DLD1 (cell line): Measurements from ENCODE around the gene TRERF1.

Experiments used
- in situ Hi-C: cut with HindIII; loops from 2 replicates; pipeline ENCODE4 v1.10.0; 2017; ENCODE audit warnings: low sequenced_read_pairs

TRERF1 gene

DNA sequence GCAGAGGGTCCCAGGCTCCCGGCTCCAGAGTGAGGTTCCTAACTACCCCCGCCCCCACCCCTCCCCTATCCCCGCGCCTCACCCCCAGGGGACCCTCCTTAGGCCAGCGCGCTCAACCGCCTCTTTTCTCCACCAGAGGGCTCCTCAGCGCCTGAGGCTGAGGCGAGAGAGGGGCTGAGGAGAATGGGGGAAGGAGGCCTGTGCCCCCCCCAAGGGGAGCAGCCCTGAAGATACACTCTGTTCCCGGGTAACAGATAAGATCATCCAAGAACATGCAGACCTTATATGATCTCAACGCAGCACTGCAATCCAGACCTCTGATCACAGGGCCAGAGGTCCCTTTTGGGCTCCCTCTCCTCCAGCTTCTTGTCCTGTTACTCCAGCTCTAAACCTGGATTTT lies 190.8 kb downstream of the TRERF1 start:
- in situ Hi-C loops = no loop called here

DNA sequence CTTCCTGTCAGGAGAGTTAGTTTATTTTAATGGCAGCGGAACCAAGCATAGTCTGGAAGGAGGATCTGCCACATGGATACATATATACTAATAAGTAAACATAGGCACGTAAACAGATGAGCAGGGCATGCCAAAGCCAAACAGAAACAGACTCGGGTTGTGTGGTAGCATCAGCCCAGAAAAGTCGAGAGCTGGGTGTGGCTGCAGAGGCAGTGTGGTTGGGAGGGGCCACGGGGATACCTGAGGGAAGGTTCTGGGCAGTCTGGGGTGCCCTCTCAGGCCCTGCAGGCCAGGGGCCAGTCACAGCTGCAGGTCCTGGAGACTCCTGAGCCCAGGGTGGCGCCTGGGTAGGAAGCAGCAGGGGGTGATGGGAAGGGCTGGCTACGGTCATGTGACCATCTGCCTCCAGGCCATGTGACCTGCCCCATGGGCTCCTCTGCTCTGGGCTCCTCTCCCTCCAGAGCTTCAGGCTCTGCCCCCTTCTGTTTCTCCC lies 191.3 kb downstream of the TRERF1 start:
- in situ Hi-C loops = no loop called here

DNA sequence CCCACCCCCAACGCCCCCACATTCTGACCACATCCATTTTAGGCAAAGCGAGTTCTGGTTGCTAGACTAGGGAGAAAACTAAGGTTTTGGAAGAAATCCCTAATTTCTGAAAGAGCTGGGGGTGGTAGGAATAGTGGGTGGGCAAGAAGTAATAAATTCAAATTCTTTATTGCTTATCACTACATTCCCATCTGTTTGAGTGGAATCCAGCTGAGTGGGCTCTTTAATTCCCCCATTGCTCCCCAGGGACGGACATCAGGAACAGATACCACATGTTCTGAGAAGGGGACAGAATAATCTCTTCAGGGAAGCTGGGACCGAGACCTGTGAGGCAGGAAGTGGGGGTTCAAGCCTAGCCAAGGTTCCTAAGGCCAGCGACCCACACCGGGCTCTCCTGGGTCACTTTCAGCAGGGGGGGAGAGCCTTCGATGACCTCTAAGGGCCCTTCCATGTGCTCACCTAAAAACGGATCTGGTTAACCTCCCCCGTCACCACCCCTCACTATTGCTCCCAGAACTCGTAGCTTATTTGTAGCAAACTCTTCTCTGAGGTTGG lies 191.8 kb downstream of the TRERF1 start:
- in situ Hi-C loops = no loop called here

DNA sequence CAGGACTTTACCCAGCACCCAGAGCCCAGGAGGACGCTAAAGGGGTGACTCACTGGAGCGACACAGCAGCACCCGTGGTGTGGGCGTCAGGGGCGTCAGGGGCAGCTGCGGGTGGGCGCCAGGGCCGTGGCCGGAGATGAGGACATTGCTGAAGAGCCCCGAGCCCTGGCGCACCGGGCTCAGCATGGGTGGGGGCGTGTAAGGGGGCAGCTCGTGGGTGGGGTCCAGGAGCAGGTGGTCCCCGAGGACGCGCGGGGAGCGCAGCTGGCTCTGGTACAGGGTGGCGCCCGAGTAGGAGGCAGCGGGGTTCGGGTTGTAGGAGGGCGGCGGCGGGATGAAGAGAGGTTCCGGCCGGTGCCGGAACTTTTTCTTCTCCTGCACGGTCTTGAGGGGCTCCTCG lies 192.4 kb downstream of the TRERF1 start:
- in situ Hi-C loops = no loop called here

DNA sequence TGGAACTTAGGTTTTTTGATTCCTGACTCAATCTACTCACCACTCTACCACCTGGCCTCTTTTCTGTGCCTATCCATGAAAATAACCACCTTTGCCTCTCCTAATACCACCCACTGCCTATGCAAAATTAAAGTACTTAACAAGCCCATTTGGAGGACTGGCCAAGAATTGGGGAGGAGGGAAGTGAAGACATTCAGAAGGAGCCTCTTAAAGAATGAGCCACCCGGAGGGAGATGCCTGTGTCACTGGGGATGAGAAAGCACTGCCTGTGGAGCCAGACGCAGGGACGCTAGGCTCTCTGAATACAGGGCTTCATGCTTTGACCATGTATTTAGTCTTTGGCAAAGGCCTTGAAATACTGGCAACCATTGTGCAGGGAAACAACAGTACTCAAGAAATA lies 194.1 kb downstream of the TRERF1 start:
- in situ Hi-C loops = no loop called here

DNA sequence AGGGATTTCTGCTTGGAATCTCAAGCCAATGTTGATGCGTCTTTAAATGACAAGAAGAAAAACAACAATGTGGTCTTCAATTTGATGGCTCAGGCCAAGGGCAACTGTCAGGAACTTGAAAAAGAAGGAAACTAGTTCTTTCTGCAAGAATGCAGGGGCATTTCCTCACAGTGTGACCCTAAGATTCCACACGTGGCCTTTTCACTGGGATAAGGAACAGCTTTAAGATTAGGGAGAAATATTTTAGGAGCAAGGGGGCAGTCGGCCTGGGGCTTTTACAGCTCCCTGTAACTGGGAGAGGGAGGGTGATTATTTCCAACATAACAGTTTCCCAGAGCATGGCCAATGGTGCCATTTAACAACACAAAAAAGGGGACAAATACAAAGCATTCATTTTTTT lies 194.7 kb downstream of the TRERF1 start:
- in situ Hi-C loops = no loop called here

DNA sequence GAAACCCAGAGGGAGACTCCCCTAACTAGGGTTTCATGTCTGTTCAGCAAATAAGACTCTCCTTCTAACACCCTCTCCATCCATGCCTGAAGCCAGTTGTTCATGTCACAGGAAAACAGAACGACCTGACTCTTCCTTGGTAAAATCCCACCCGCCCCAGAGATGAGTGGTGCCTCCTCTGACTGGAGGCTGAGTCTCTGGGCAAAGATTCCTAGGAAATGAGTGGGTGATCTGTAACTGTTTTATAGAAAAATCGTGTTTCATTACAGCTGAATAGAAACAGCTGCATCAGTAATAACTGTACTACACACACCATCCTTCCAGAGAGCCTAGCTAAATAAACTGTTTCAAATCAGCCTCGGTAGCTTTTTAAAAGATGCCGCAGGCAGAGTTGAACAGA lies 196.7 kb downstream of the TRERF1 start:
- in situ Hi-C loops = no loop called here

DNA sequence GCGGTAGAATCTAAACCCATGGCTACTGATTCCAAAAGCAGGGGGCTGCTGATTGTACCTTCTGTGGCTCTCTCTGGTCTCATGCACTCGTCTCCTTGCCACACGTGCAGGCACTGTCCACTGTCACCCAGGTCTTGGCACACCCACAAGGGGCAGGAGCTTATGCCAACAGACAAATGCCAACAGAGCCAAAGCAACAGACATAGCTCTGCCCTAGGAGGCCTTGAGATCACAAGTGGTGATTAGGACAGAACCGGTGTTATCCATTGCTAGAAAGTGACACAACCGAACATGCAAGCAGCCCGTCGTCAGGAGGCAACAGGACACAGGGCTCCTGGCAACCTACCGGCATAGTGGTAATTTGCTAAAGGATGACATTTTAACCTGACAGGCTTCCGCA lies 197.2 kb downstream of the TRERF1 start:
- in situ Hi-C loops = no loop called here

DNA sequence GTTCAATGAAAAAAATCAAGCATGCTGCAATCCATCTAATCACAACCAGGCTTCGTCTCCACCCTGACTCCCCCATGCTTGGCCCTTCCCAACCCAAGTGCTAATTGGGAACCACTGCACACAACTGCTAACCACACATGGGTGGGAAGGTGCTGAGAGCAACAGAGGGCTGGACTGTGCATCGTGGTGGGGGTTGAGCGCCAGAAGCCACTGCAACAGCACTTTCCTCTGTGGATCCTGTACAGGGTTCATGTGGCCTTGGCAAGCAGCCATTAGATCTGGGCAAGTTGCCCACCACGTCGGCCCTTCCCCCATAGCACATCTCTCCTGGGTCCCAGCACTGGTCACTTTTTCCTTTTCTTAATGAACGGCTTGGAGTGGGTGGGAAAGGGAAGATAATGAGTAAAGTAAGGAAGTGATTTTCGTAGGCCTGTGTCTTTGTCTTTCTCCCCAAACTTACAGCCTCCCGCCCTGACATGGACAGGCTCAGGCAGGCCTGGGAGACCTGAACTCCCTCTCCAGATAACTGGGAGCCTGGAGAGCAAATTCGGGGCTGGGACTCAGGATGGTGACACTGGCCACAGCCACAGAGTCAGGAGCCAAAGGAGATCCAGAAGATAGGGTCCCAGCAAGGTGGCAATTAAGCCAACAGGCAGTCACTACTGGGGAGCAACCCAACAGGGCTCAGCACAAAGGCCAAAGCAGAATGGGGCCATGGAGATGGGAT lies 199.7 kb downstream of the TRERF1 start:
- in situ Hi-C loops = no loop called here

DNA sequence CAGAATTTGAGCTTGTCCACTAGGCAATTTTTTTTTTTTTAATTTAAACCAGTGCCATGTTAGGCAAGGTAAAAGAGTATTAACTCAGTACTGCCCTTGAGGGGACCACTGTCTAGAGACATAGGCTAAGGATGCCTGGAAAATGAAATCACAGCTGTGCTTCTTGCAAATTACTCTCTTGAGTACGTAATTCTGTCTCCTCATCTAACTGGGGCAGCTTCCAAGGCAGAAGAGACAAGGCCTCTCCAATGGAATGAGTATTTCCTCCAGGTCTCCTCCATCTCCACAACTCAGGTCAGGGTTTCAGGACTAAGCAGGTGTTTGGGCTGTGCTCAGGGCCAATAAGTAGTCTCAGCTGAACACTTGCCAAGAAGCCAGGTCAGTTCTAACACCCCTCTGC lies 200.2 kb downstream of the TRERF1 start:
- in situ Hi-C loops = no loop called here

DNA sequence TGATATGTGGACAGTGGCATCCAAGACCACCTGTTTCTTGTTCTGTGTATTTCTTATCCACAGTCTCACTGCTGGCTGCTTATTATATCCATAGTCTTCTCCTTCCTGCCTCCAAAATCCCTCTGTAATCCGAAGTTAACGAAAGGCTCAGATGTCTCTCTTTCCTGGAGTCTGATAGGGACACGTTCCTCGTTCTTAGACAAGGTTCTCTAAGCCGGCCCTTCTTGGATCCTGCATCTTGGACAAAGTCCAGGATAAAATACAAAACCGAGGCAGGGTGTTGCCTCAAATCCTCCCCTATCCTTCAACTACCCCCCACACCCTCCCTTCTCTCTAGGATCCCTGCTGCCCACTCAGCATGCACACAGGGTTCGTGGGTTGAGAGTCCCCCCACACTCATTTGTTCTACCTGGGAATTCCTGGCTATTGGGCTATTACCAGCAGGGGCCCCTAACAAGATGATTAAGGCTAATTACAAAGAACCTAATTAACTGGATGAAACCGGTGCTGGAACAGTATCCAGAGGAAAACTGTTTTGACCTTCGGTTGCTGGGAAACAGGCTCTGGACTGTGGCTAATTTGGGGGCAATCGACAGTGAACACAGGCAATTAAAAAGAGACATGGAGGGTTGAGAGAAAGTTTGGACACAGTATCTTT lies 201.3 kb downstream of the TRERF1 start:
- in situ Hi-C loops = no loop called here

DNA sequence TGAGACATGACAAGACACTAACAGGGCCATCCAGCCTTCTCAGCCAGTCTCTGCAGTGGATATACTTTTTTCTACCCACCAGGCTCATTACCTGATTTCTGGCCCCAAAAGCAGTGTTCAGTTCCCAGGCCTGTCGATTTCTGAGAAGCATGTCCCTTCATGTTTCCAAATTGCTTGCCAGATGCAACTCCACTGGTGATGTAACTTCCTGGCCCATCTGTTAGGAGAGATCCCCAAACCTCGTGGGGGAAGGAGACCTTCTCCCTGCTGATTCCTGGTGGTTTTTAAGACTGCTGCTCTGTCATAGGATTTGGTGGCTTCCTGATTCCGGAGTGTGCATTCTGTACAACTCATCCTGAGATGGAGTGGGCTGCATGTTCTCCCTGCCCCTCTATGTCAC lies 202.4 kb downstream of the TRERF1 start:
- in situ Hi-C loops = no loop called here

DNA sequence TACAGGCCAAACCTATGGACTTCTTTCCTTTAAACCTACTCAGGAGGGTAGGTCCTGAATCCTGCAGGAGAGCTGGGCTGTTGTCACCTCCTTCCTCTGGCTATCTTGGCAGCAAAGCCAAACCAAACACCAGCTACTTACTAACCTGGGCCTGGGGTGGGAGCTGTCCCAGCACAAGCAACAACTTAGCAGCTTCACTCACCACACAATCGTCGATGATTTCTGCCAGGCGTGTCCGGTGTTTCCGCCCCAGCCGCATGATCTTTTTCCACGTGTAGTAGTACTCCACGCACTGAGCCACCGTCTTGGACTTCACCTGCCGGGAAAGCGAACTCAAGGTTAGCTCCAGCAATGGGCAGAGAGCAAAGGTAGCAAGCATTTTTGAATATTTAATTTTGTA lies 208.7 kb downstream of the TRERF1 start:
- in situ Hi-C loops = no loop called here

DNA sequence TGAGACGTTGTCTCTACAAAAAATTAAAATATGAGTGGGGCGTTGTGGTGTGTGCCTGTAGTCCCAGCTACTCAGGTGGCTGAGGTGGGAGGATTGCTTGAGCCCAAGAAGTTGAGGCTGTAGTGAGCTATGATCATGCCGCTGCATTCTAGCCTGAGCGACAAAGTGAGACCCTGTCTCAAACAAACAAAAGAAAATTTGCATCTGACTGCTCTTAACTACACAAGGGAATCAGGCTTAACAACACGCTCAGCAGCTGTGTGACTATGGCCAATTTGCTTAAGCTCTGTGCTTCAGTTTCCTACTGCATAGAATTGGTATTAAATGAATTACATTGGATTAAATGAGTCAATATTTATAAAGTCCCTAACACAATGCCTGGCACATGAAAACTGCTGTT lies 209.8 kb downstream of the TRERF1 start:
- in situ Hi-C loops = no loop called here

DNA sequence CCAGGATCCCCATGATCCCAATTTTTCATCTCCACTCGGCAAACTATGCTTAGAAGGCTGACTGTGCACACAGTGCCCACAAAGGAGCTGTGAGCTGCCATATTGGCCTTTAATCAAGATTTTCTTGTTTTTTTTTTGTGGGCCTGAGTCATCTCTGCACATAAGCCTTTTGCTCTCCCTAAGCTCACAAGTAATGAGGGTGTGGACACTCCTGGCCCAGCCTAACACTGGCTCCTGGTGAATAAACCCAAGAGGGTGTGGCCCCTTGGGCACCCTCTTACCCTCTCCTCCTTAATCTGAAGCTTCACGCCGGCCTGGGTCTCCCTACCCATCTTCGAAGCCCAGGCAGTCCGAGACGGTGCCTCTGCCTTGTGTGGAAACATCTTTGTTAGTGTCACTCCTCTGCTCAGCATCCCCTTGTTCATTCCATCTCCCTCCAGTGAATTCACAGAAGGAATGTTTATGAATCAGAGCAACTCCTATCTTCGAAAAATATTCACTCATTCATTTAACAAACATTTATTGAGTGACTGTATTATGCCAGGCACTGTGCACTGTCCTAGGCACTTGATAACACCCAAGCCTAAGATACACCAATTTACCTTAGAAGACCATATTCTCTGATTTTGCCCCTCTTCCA lies 211.9 kb downstream of the TRERF1 start:
- in situ Hi-C loops = no loop called here

DNA sequence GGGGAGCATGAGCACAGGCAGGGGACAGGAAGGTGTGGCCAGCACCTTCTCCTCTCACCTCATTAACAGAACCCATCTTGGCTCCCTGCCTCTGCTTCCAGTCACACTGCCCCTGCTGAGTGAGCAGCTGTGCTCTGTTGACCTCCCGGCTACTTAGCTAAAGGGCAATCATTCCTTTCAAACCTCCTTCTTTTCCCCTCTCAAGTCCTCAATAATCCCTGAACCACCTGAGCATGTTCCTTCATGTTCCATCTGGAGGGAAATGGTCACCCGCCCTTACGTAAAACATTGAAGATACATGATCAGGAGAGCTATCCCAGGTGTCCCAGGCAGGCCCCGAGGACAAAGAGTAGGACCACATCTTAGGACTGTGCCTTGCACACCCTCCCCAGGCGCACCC lies 212.4 kb downstream of the TRERF1 start:
- in situ Hi-C loops = no loop called here

DNA sequence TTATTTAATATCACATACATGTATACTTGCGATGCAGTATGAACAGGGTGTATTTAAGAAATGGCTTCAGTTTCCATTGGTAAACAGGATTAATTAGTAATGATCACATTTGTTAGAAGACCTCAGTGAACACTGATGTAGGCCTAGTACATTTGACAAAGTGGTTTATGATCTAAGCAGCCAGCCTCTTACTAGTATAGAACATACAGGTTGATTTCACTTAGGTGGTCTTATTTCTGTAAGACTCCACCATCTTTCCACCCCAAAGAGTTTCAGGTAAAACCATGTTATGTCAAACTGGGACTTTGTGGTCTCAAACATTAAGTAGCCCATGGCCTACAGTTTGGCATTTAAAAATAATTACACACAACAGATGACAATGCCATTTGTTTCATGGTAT lies 213.9 kb downstream of the TRERF1 start:
- in situ Hi-C loops = no loop called here

DNA sequence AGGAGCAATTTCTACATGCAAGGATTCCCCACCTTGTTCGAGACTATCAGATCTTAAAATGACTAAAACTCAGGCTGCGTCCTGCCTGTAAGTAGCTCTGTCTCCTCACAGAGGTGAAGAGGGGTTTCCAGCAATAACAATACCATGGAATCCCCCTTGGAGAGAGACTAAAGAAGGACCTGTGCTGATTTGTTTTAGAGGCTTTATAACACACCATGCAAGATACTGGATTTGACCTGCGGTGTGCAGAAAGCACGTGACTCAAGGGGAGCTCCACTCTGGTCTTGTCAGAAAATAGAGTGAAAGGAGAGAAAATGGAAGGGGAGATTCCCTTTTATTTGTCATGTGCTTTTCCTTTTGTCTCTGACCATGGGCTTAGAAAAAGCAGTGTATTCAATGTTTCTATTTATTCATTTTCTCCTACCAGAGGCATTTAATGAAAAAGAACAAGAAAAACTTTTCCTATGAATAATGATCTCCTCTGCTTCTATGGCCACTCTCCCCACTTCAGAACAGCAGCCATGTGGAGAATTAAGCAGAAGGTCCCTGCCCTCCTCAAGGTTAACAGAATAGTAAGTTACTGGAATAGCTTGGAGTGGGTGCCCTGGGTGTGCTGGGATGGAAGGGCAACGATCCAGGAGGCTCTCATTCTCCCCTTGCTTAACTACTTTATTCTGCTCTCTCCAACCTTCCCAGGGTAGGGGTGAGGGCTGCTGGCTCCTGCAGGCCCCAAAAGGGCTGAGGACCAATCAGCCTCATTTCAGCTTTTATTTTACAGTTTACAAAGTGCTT lies 214.8 kb downstream of the TRERF1 start:
- in situ Hi-C loops = no loop called here

DNA sequence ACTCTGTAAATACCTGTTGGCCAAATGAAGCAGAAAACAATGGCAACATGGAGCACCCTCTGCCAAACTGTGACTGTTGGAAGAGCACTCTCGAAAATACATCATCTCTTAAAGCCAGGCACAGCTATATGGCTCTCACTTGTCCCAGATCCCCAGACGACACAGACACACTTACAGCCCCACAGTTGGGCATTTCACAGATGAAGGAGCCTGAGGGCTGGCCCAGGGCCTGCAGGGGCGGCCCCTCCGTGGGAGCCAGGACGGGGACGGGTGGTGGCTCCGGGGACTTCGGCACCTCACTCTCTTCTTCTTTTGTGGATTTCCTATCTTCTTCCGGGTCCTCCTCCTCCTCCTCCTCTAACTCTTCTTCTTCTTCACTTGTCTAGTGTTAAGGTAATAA lies 215.7 kb downstream of the TRERF1 start:
- in situ Hi-C loops = no loop called here

DNA sequence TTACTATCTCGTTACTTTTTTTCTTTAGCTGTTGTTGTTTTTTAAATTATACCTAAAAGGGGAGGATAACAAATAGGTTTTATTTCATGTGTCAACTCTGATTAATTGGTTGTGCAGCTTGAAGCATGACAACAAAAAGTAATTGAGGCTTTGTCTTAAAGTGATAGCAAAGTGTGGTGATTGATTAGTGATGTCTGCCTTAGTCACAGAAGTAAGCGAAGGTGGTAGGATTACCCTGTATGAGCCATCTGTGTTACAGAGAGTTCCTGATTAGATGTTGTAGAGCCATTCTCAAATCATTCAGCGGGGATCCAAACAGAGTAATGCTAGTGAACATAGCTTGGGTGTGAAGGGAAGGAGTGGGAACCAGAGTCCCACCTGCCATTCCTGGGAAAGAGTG lies 219.7 kb downstream of the TRERF1 start:
- in situ Hi-C loops = no loop called here
